SHP77 treated with DMSO at 0.1 percent for 48 hours (cell line): ENCODE results near the gene PYY.
"Not testable (repeated sequence)": the region's sequence is repeated elsewhere in the genome, so short reads cannot be mapped to it uniquely, and the experiment has no call there.

Experiments used
- DNase-seq: peaks from one replicate; lab custom pipeline; 2025; lab: John Stamatoyannopoulos, UW

Gene PYY

GRCh38 chr17:43978078-43978477 is 24.3 kb upstream of the PYY start:
- no peak for DNase-seq

- no peak for DNase-seq
Observed at GRCh38 chr17:43976963-43977837, 23.5 kb upstream of the PYY start.

GRCh38 chr17:43975898-43976297 is 22.2 kb upstream of the PYY start:
- DNase-seq: no peak

- no peak for DNase-seq
Observed at GRCh38 chr17:43974382-43975266, 20.9 kb upstream of the PYY start.

- not testable (repeated sequence) for DNase-seq
Observed at GRCh38 chr17:43972444-43973212, 18.9 kb upstream of the PYY start.

GRCh38 chr17:43971436-43971835 is 17.7 kb upstream of the PYY start:
- DNase-seq: not testable (repeated sequence)

GRCh38 chr17:43970366-43970765 is 16.6 kb upstream of the PYY start:
- DNase-seq: no peak

- DNase-seq: no peak
Observed at GRCh38 chr17:43967251-43967875, 13.6 kb upstream of the PYY start.

- DNase-seq: no peak
Observed at GRCh38 chr17:43966276-43966675, 12.5 kb upstream of the PYY start.

- DNase-seq: no peak
Observed at GRCh38 chr17:43962479-43962878, 8.7 kb upstream of the PYY start.

- DNase-seq: no peak
Observed at GRCh38 chr17:43961954-43962353, 8.2 kb upstream of the PYY start.

GRCh38 chr17:43961292-43961691 is 7.6 kb upstream of the PYY start:
- DNase-seq: not testable (repeated sequence)

- DNase-seq: no peak
Observed at GRCh38 chr17:43958748-43959352, 5.1 kb upstream of the PYY start.

- no peak for DNase-seq
Observed at GRCh38 chr17:43956222-43956621, 2.5 kb upstream of the PYY start.

- DNase-seq: no peak
Observed at GRCh38 chr17:43952724-43953666, 745 bp downstream of the PYY start.

GRCh38 chr17:43952351-43952723 is 1.4 kb downstream of the PYY start:
- no peak for DNase-seq

- DNase-seq: no peak
Observed at GRCh38 chr17:43951750-43952149, 2.0 kb downstream of the PYY start.

- DNase-seq: no peak
Observed at GRCh38 chr17:43950554-43950953, 3.2 kb downstream of the PYY start.

- no peak for DNase-seq
Observed at GRCh38 chr17:43949781-43950180, 4.0 kb downstream of the PYY start.

GRCh38 chr17:43946781-43947180 is 7.0 kb downstream of the PYY start:
- DNase-seq: no peak
